Measurements from ENCODE around the gene WDR64.

DNA sequence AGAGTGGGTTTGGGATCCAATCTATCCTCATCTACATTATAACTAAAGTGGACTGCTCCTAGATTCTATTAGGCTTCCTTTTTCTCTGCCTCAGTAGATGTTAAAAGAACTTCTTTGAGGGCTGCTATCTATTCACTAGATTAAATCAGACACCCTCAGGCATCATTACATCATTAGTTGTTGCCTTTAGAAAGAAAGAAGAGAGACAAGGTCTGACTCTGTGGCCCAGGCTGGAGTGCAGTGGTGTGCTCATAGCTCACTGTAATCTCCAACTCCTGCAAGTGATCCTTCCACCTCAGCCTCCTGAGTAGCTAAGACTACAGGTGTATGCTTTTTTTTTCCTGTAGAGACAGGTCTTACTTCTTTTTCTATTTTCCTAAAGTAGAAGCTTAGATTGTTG, 124.8 kb downstream of the WDR64 start:
- TF ChIP-seq, protein P1, sequence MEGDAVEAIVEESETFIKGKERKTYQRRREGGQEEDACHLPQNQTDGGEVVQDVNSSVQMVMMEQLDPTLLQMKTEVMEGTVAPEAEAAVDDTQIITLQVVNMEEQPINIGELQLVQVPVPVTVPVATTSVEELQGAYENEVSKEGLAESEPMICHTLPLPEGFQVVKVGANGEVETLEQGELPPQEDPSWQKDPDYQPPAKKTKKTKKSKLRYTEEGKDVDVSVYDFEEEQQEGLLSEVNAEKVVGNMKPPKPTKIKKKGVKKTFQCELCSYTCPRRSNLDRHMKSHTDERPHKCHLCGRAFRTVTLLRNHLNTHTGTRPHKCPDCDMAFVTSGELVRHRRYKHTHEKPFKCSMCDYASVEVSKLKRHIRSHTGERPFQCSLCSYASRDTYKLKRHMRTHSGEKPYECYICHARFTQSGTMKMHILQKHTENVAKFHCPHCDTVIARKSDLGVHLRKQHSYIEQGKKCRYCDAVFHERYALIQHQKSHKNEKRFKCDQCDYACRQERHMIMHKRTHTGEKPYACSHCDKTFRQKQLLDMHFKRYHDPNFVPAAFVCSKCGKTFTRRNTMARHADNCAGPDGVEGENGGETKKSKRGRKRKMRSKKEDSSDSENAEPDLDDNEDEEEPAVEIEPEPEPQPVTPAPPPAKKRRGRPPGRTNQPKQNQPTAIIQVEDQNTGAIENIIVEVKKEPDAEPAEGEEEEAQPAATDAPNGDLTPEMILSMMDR (conservative IDR thresholded peaks at IDR 0.05) = no peak
- no peak for TF ChIP-seq ZFX (IDR thresholded peaks at IDR 0.05)

Data from C4-2B (cell line).